Measurements from ENCODE around the gene UBE2F. TPM values are rescaled to one million over a fixed set of nuclear protein-coding genes. Genes with fewer than 3 reads are reported as not detected.
A peak's percentile ranks its signal among the peaks of the same experiment; 100 is the strongest.

UBE2F gene
- total RNA-seq, 2 experiments from 2014 or later: 59.2 to 75.5 TPM

DNA sequence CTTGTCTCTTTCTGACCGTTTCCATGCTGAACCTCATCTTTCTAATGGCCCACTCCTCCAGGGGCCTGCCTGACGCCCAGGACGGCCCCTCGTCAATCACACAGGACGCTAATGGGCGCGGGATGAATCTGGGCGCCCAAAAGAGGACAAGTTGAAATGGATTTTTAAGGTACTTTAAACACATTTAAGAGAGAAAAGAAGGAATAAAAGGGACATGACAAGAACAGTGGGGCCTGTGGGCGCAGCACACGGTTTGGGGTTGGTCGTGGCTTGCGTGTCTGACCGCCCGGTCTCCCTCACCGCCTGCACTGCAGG lies 607 bp upstream of the UBE2F start:
- ATAC-seq: no peak
- no peak overlapping the region for H3K27ac Mint-ChIP-seq
- intact Hi-C loops (cut with DNase I, micrococcal nuclease): loop anchor here (1.0 to 5.0 kb wide), 11 partner anchors 32 to 461 kb away; partner anchors contain the start of genes PER2 (in 2 of the 2), ASB1 (in 1 of the 2), ILKAP (in 1 of the 2) and RAMP1 (in 1 of the 2)

GRCh38 chr2:237967463-237967951 lies 693 bp downstream of the UBE2F start:
- ChIA-PET CTCF (interaction anchor here (0.8 kb wide), 1 partner anchor 237 kb away, joined by 3 read pairs; no protein-coding TSS in a partner anchor), POLR2A (no interaction called here)
- H3K9me3 Mint-ChIP-seq (ENCODE audit: low read depth): peaks cover 9% of the 10 kb centered on the region
- peaks cover 38% of the 10 kb centered on the region for H3K4me1 Mint-ChIP-seq
- H3K36me3 Mint-ChIP-seq (ENCODE audit: low read depth): peaks cover 13% of the 10 kb centered on the region
- DNase-seq (peak; percentile 40), ATAC-seq (no peak)
- peak overlapping the region; percentile 88 for H3K27ac Mint-ChIP-seq
- no peaks in the 10 kb centered on the region for H3K27me3 Mint-ChIP-seq
- intact Hi-C loops (cut with DNase I, micrococcal nuclease): loop anchor here (2.0 to 5.0 kb wide), 5 partner anchors 45 to 459 kb away; partner anchors contain the start of genes ASB1 (in 1 of the 2), PER2 (in 1 of the 2) and RAMP1 (in 1 of the 2)
- peak overlapping the region; percentile 78 for H3K4me3 Mint-ChIP-seq

More for the DNA sequence above, 607 bp upstream of the UBE2F start:
- Mint-ChIP-seq H3K36me3 (ENCODE audit: low read depth) (peaks cover 13% of the 10 kb centered on the region), H3K27me3 (no peaks in the 10 kb centered on the region), H3K9me3 (ENCODE audit: low read depth) (peaks cover 10% of the 10 kb centered on the region), H3K4me3 (peak overlapping the region; percentile 73), H3K4me1 (peaks cover 34% of the 10 kb centered on the region)
- no peak for DNase-seq
- ChIA-PET POLR2A (no interaction called here), CTCF (interaction anchor here (0.9 kb wide), 1 partner anchor 28 kb away, joined by 3 read pairs; no protein-coding TSS in a partner anchor)

GRCh38 chr2:237968048-237968862 lies 1.4 kb downstream of the UBE2F start:
- H3K9me3 Mint-ChIP-seq (ENCODE audit: low read depth): peaks cover 3% of the 10 kb centered on the region
- H3K27me3 Mint-ChIP-seq: no peaks in the 10 kb centered on the region
- intact Hi-C loops (cut with DNase I, micrococcal nuclease): loop anchor here (1.0 to 5.0 kb wide), 5 partner anchors 31 to 319 kb away; partner anchors contain the start of gene PER2 (in 1 of the 2)
- peaks cover 16% of the 10 kb centered on the region for H3K36me3 Mint-ChIP-seq (ENCODE audit: low read depth)
- ChIA-PET POLR2A (no interaction called here), CTCF (interaction anchor here (0.6 to 1.4 kb wide), 10 partner anchors 15 to 395 kb away, joined by 3 to 6 read pairs (median 3); no protein-coding TSS in a partner anchor)
- peak overlapping the region; percentile 78 for H3K4me3 Mint-ChIP-seq
- peak; percentile 75 for ATAC-seq
- peak; percentile 73 for DNase-seq
- peaks cover 38% of the 10 kb centered on the region for H3K4me1 Mint-ChIP-seq
- peak overlapping the region; percentile 88 for H3K27ac Mint-ChIP-seq

GRCh38 chr2:237971661-237972060 lies 4.8 kb downstream of the UBE2F start:
- CTCF ChIA-PET: interaction anchor here (1.0 to 1.2 kb wide), 2 partner anchors 10 to 11 kb away, joined by 3 to 4 read pairs; no protein-coding TSS in a partner anchor
- Mint-ChIP-seq H3K36me3 (ENCODE audit: low read depth) (peaks cover 29% of the 10 kb centered on the region), H3K4me1 (peaks cover 44% of the 10 kb centered on the region), H3K4me3 (no peak overlapping the region), H3K27ac (no peak overlapping the region), H3K27me3 (no peaks in the 10 kb centered on the region), H3K9me3 (ENCODE audit: low read depth) (no peaks in the 10 kb centered on the region)
- DNase-seq (no peak), ATAC-seq (no peak)
- POLR2A ChIA-PET: no interaction called here
- intact Hi-C loops (cut with DNase I, micrococcal nuclease): no loop called here

- ChIA-PET CTCF (interaction anchor here (1.0 kb wide), 1 partner anchor 11 kb away, joined by 4 read pairs; no protein-coding TSS in a partner anchor), POLR2A (interaction anchor here (0.7 kb wide), 1 partner anchor 42 kb away, joined by 4 read pairs; no protein-coding TSS in a partner anchor)
- no peak for DNase-seq
- Mint-ChIP-seq H3K4me3 (no peak overlapping the region), H3K9me3 (ENCODE audit: low read depth) (no peaks in the 10 kb centered on the region), H3K4me1 (peaks cover 45% of the 10 kb centered on the region), H3K27ac (no peak overlapping the region), H3K36me3 (ENCODE audit: low read depth) (peaks cover 29% of the 10 kb centered on the region), H3K27me3 (no peaks in the 10 kb centered on the region)
- intact Hi-C loops (cut with DNase I, micrococcal nuclease): no loop called here
- ATAC-seq: no peak
Observed at GRCh38 chr2:237972211-237972610, 5.4 kb downstream of the UBE2F start.

DNA sequence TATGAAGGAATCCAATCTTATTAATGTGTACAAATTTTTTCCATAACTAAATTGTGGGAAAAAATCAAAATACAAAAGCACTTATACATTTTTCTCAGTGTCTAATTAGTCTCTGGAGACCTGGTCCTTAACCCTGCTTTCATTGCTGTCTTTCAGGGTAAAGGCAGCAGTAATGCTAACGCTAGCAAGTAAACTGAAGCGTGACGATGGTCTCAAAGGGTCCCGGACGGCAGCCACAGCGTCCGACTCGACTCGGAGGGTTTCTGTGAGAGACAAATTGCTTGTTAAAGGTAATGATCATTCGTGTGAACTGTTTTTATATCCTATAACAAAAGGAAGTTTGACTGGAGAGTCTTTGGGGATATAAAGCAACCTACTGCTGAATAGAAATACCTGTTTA lies 6.1 kb downstream of the UBE2F start:
- no peak overlapping the region for H3K27ac Mint-ChIP-seq
- intact Hi-C loops (cut with DNase I, micrococcal nuclease): no loop called here
- H3K4me3 Mint-ChIP-seq: no peak overlapping the region
- peaks cover 47% of the 10 kb centered on the region for H3K4me1 Mint-ChIP-seq
- CTCF ChIA-PET: interaction anchor here (1.0 kb wide), 1 partner anchor 10 kb away, joined by 4 read pairs; no protein-coding TSS in a partner anchor
- no peaks in the 10 kb centered on the region for H3K27me3 Mint-ChIP-seq
- POLR2A ChIA-PET: interaction anchor here (0.7 kb wide), 2 partner anchors 41 to 349 kb away, joined by 3 to 4 read pairs; no protein-coding TSS in a partner anchor
- no peaks in the 10 kb centered on the region for H3K9me3 Mint-ChIP-seq (ENCODE audit: low read depth)
- ATAC-seq (no peak), DNase-seq (no peak)
- H3K36me3 Mint-ChIP-seq (ENCODE audit: low read depth): peaks cover 32% of the 10 kb centered on the region

GRCh38 chr2:237977380-237977779 lies 10.6 kb downstream of the UBE2F start:
- CTCF ChIA-PET: interaction anchor here (0.6 to 1.1 kb wide), 2 partner anchors 16 to 265 kb away, joined by 3 read pairs; no protein-coding TSS in a partner anchor
- peaks cover 48% of the 10 kb centered on the region for H3K4me1 Mint-ChIP-seq
- H3K27ac Mint-ChIP-seq: no peak overlapping the region
- no peak overlapping the region for H3K4me3 Mint-ChIP-seq
- no peaks in the 10 kb centered on the region for H3K27me3 Mint-ChIP-seq
- H3K9me3 Mint-ChIP-seq (ENCODE audit: low read depth): no peaks in the 10 kb centered on the region
- POLR2A ChIA-PET: no interaction called here
- intact Hi-C loops (cut with DNase I, micrococcal nuclease): no loop called here
- ATAC-seq: no peak
- H3K36me3 Mint-ChIP-seq (ENCODE audit: low read depth): peaks cover 32% of the 10 kb centered on the region
- no peak for DNase-seq

GRCh38 chr2:237978058-237978712 lies 11.4 kb downstream of the UBE2F start:
- peaks cover 48% of the 10 kb centered on the region for H3K4me1 Mint-ChIP-seq
- intact Hi-C loops (cut with DNase I, micrococcal nuclease): no loop called here
- no peaks in the 10 kb centered on the region for H3K9me3 Mint-ChIP-seq (ENCODE audit: low read depth)
- ATAC-seq (no peak), DNase-seq (no peak)
- ChIA-PET CTCF (interaction anchor here (1.1 kb wide), 1 partner anchor 16 kb away, joined by 3 read pairs; no protein-coding TSS in a partner anchor), POLR2A (no interaction called here)
- peak overlapping the region; percentile 48 for H3K27ac Mint-ChIP-seq
- no peaks in the 10 kb centered on the region for H3K27me3 Mint-ChIP-seq
- H3K4me3 Mint-ChIP-seq: no peak overlapping the region
- H3K36me3 Mint-ChIP-seq (ENCODE audit: low read depth): peaks cover 30% of the 10 kb centered on the region

- H3K9me3 Mint-ChIP-seq (ENCODE audit: low read depth): no peaks in the 10 kb centered on the region
- no peak overlapping the region for H3K4me3 Mint-ChIP-seq
Observed at GRCh38 chr2:237979331-237979730, 12.5 kb downstream of the UBE2F start.

GRCh38 chr2:237980087-237980486 lies 13.3 kb downstream of the UBE2F start:
- Mint-ChIP-seq H3K4me3 (no peak overlapping the region), H3K27ac (peak overlapping the region; percentile 75), H3K9me3 (ENCODE audit: low read depth) (no peaks in the 10 kb centered on the region), H3K4me1 (peaks cover 57% of the 10 kb centered on the region), H3K27me3 (no peaks in the 10 kb centered on the region), H3K36me3 (ENCODE audit: low read depth) (peaks cover 29% of the 10 kb centered on the region)
- ChIA-PET CTCF (interaction anchor here (0.5 to 2.8 kb wide), 4 partner anchors 15 to 128 kb away, joined by 3 to 16 read pairs (median 4); no protein-coding TSS in a partner anchor), POLR2A (interaction anchor here (0.7 kb wide), 2 partner anchors 19 to 23 kb away, joined by 3 to 4 read pairs; no protein-coding TSS in a partner anchor)
- intact Hi-C loops (cut with DNase I, micrococcal nuclease): loop anchor here in 1 of 2 experiments (2.0 kb wide), 1 partner anchor 19 kb away; no protein-coding TSS in a partner anchor
- no peak for ATAC-seq
- no peak for DNase-seq

More at GRCh38 chr2:237979331-237979730, 12.5 kb downstream of the UBE2F start:
- Mint-ChIP-seq H3K27ac (peak overlapping the region; percentile 75), H3K36me3 (ENCODE audit: low read depth) (peaks cover 28% of the 10 kb centered on the region), H3K27me3 (no peaks in the 10 kb centered on the region), H3K4me1 (peaks cover 56% of the 10 kb centered on the region)
- intact Hi-C loops (cut with DNase I, micrococcal nuclease): no loop called here
- DNase-seq (no peak), ATAC-seq (no peak)
- CTCF ChIA-PET: no interaction called here
- POLR2A ChIA-PET: no interaction called here

DNA sequence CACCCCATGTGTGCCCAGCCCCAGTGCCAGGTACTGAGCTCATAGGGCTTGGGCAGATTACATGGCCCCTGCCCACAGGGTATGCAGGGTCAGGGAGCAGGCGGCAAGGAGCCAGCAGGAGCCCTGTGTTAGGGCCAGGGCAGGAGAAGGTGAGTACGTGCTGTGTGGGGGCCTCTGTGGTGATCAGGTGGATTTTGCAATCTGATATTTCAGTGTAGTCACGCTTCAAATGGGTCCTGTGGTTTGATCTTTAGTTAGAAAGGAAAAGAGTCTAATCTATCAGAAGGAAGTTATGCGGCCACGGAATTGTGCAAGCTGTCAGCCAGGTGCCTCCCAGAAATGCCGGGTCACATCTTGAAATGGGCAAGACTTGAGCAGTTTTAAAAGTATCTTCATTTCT lies 13.9 kb downstream of the UBE2F start:
- POLR2A ChIA-PET: no interaction called here
- intact Hi-C loops (cut with DNase I, micrococcal nuclease): loop anchor here in 1 of 2 experiments (2.0 kb wide), 1 partner anchor 18 kb away; no protein-coding TSS in a partner anchor
- Mint-ChIP-seq H3K4me1 (peaks cover 61% of the 10 kb centered on the region), H3K9me3 (ENCODE audit: low read depth) (no peaks in the 10 kb centered on the region), H3K27me3 (no peaks in the 10 kb centered on the region), H3K27ac (peak overlapping the region; percentile 75), H3K4me3 (peak overlapping the region; percentile 43), H3K36me3 (ENCODE audit: low read depth) (peaks cover 29% of the 10 kb centered on the region)
- CTCF ChIA-PET: interaction anchor here (0.5 to 2.8 kb wide), 4 partner anchors 10 to 127 kb away, joined by 3 to 16 read pairs (median 4); no protein-coding TSS in a partner anchor
- peak; percentile 81 for ATAC-seq
- DNase-seq: peak; percentile 71

All from activated CD4-positive, alpha-beta T cell treated with anti-CD3 and anti-CD28 coated beads for 36 hours (primary cell).